ENCODE results near the gene LAMC3.

LAMC3 gene

GRCh38 chr9:131103024-131103423 is 94.0 kb downstream of the LAMC3 start:
- TF ChIP-seq CTCF (conservative IDR thresholded peaks at IDR 0.05) = no peak
- H3K27ac ChIP-seq = no peak overlapping the region

GRCh38 chr9:131103535-131103934 is 94.6 kb downstream of the LAMC3 start:
- TF ChIP-seq CTCF (conservative IDR thresholded peaks at IDR 0.05) = no peak
- H3K27ac ChIP-seq = no peak overlapping the region

- no peak for TF ChIP-seq CTCF (conservative IDR thresholded peaks at IDR 0.05)
- H3K27ac ChIP-seq = no peak overlapping the region
Measured at GRCh38 chr9:131104016-131104740, 95.2 kb downstream of the LAMC3 start.

- H3K27ac ChIP-seq = no peak overlapping the region
- TF ChIP-seq CTCF (conservative IDR thresholded peaks at IDR 0.05) = no peak
Measured at GRCh38 chr9:131105952-131106351, 97.0 kb downstream of the LAMC3 start.

GRCh38 chr9:131107760-131108159 is 98.8 kb downstream of the LAMC3 start:
- no peak for TF ChIP-seq CTCF (conservative IDR thresholded peaks at IDR 0.05)
- H3K27ac ChIP-seq = no peak overlapping the region

GRCh38 chr9:131111186-131111853 is 102.3 kb downstream of the LAMC3 start:
- no peak for TF ChIP-seq CTCF (conservative IDR thresholded peaks at IDR 0.05)
- no peak overlapping the region for H3K27ac ChIP-seq

GRCh38 chr9:131111854-131112311 is 102.9 kb downstream of the LAMC3 start:
- H3K27ac ChIP-seq = no peak overlapping the region
- TF ChIP-seq CTCF (conservative IDR thresholded peaks at IDR 0.05) = no peak
